SW 1271 (cell line): Measurements from ENCODE around the gene ZNF569.
"Not testable (repeated sequence)": the region's sequence is repeated elsewhere in the genome, so short reads cannot be mapped to it uniquely, and the experiment has no call there.

Experiments
- DNase-seq, 2 experiments: peaks; one replicate each; lab custom pipeline; 2025; lab: John Stamatoyannopoulos, UW

The ZNF569 gene

DNA sequence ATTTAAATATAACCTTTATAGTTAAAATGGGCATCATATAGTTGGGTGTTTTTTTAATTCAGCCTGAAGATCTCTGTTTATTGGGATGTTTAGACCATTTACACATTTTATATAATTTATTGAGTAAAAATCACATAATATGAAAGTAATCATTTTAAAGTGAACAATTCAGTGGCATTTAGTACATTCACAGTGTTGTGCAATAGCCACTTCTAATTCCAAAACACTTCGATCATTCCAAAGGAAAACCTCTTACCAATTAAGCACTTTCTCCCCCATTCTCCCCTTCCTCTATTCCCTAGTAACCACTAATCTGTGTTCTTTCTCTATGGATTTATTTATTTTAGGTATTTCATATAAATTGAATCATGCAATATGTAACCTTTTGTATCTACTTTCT lies 66.2 kb downstream of the ZNF569 start:
- no peak for DNase-seq

DNA sequence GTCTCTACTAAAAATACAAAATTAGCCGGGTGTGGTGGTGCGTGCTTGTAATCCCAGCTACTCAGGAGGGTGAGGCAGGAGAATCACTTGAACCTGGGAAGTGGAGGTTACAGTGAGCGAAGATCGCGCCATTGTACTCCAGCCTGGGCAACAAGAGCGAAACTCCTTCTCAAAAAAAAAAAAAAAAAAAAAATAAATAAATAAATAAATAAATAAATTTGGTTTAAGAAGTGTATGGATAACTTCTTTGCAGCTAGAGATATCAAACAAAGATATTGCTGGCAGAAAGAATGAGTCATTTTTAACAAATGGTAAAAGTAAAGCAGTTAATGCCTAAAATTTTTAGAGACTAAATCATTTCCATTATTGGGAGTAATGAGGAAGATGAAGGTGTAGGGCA lies 75.8 kb downstream of the ZNF569 start:
- not testable (repeated sequence) for DNase-seq

DNA sequence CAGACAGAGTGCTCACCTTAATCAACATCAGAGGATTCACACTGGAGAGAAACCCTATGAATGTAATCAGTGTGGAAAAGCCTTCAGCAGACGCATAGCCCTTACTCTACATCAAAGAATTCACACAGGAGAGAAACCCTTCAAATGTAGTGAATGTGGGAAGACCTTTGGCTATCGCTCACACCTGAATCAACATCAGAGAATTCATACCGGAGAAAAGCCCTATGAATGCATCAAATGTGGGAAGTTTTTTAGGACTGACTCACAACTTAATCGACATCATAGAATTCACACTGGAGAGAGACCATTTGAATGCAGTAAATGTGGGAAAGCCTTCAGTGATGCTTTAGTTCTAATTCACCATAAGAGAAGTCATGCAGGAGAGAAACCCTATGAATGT lies 78.0 kb downstream of the ZNF569 start:
- DNase-seq = no peak

DNA sequence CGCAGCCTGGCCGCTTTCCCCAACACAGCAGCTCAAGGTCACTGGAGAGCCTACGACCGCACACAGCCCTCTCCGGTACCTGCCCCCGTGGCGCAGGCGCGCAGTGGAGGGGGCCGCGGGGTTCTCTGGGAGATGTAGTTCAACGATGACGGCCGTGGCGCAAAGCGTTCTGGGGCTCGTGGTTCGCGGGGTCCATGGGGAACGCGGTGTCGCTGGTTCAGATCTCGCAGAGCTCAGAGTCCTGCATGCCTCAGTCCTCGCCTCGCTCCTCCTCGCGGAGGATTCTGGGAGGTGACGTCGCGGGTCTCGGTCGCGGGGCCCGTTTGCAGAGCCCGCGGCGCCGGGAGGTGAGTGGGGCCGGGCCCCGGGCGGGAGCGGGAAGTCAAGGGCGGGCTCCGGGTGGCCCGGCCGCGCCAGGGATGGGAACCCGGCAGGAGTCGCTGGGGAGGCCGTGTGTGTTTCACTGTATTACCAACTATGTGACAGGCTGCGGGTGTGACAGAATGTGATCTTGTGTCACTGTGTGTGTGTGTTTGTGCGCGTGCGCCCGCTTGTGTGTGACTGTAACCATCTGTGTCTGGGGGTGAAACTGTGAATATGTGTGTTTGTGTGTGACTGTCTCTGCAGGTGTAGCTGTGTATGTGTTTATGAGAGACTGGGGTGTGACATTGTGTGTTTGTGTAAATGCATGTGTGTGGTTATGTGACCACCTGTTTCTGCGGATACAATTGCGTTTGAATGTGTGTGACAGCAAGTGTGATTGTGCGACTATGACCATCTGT lies 96.2 kb downstream of the ZNF569 start, which contains the start of gene ZNF527:
ZNF527 (plus strand) TSS at position 220 of the 782 bp plus-strand sequence. CDS start 3,100 bp downstream, outside the sequence.
- peak; percentile 75 to 94 for DNase-seq

DNA sequence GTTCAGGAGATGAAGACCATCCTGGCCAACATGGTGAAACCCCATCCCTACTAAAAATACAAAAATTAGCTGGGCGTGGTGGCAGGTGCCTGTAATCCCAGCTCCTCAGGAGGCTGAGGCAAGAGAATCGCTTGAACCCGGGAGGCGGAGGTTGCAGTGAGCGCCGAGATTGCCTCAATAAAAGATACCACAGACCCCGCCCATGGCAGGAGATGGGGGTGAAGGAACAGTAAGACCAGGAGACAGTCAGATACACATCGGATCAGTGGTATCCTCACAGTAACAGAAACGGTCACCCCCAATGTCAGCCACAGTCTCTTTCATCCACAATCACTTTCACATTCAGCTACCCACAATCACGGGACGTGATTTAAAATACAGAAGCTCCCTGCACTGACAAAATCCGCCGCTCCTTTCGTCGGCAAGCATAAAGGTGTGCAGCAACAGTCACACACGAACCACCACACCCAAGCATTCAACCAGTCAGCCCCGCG lies 96.8 kb downstream of the ZNF569 start:
- not testable (repeated sequence) for DNase-seq

DNA sequence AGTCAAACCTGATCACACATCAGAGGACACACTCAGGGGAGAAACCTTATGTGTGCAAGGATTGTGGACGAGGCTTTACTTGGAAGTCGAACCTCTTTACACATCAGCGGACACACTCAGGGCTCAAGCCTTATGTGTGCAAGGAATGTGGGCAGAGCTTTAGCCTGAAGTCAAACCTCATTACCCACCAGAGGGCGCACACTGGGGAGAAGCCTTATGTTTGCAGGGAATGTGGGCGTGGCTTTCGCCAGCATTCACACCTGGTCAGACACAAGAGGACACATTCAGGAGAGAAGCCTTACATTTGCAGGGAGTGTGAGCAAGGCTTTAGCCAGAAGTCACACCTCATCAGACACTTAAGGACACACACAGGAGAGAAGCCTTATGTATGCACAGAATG lies 104.5 kb downstream of the ZNF569 start:
- DNase-seq = no peak

DNA sequence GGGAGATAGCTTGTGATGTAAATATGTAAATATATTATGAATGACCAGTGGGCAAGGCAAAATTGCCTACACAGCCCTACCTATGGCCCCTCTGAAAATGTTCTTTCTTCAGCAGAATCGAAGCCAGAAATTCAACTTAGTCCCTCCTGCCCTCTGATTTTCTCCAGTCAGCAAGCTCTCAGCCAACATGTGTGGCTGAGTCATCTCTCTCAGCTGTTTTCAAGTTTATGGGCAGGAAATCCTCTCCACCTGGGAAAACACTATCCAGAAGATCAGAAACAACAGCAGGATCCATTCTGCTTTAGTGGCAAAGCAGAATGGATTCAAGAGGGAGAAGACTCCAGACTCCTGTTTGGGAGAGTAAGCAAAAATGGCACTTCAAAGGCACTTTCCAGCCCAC lies 105.2 kb downstream of the ZNF569 start:
- DNase-seq = no peak
